PFSK-1 (cell line): Measurements from ENCODE around the gene BCLAF1.

Source experiments
- POLR2AphosphoS5 ChIP-seq: IDR thresholded peaks from 2 replicates; pipeline ENCODE4 v1.6.1; 2012; ENCODE audit warnings: low read depth, mild to moderate bottlenecking, control low read depth, low read length, moderate library complexity
- REST ChIP-seq, 2 experiments: IDR thresholded peaks; 2 replicates each; pipeline versions ENCODE4 v1.6.1 to v1.8.0; 2011 to 2012; ENCODE audit warnings: low read depth in 2 of 2, low read length in 2 of 2, control low read depth in 1 of 2, inconsistent platforms in 1 of 2, mild to moderate bottlenecking in 1 of 2, moderate library complexity in 1 of 2; ENCODE audit not compliant: insufficient read depth in 1 of 2
- TAF1 ChIP-seq: IDR thresholded peaks from 2 replicates; pipeline ENCODE4 v1.6.1; 2012; ENCODE audit warnings: low read length, control low read depth, borderline replicate concordance; ENCODE audit not compliant: insufficient read depth

GRCh38 chr6:136216503-136217401 lies 72.9 kb downstream of the BCLAF1 start:
- TF ChIP-seq REST (IDR thresholded peaks at IDR 0.05; ENCODE audit: insufficient read depth in 1 of 2, low read depth in 2 of 2, low read length in 2 of 2) (no peak), POLR2AphosphoS5 (no peak), TAF1 (no peak)
